AG09309 (cell line): ENCODE measurements around the gene TRRAP.

Experiments
- DNase-seq: peaks from one replicate; pipeline ENCODE4 v3.0.0-alpha.2; 2010; ENCODE audit warnings: low read depth
- H3K4me3 ChIP-seq: 2 replicates; pipeline ENCODE4 v1.5.1; 2011; ENCODE audit warnings: mild to moderate bottlenecking, low read depth, low read length, moderate library complexity; ENCODE audit not compliant: control insufficient read depth
- TF ChIP-seq, protein P1 (sequence below): IDR thresholded peaks from 2 replicates; pipeline ENCODE4 v1.5.1; 2011; ENCODE audit warnings: mild to moderate bottlenecking, low read depth, low read length, inconsistent platforms; ENCODE audit not compliant: insufficient read depth, control insufficient read depth; ENCODE audit errors: missing control alignments

The TRRAP gene

DNA sequence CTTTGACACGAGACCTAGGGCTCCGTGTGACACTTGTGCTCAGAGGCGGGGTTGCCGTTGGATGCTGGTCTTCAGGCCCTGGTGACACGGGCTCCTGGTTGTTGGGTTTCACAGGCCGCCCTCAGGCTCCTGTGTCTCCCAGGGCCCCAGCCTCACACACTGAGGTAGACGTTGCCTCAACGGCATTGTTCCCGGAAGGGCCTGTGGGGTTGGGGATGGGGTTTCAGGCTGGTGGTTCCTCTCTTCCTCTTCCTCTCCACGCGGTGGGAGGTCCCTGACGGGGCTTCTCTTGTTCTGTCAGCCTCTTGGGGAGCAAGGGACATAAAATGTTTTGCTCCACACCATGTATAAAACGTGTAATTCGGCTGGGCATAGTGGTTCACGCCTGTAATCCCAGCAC is 125.1 kb downstream of the TRRAP start:
- TF ChIP-seq, protein P1, sequence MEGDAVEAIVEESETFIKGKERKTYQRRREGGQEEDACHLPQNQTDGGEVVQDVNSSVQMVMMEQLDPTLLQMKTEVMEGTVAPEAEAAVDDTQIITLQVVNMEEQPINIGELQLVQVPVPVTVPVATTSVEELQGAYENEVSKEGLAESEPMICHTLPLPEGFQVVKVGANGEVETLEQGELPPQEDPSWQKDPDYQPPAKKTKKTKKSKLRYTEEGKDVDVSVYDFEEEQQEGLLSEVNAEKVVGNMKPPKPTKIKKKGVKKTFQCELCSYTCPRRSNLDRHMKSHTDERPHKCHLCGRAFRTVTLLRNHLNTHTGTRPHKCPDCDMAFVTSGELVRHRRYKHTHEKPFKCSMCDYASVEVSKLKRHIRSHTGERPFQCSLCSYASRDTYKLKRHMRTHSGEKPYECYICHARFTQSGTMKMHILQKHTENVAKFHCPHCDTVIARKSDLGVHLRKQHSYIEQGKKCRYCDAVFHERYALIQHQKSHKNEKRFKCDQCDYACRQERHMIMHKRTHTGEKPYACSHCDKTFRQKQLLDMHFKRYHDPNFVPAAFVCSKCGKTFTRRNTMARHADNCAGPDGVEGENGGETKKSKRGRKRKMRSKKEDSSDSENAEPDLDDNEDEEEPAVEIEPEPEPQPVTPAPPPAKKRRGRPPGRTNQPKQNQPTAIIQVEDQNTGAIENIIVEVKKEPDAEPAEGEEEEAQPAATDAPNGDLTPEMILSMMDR: no peak
- DNase-seq: no peak

DNA sequence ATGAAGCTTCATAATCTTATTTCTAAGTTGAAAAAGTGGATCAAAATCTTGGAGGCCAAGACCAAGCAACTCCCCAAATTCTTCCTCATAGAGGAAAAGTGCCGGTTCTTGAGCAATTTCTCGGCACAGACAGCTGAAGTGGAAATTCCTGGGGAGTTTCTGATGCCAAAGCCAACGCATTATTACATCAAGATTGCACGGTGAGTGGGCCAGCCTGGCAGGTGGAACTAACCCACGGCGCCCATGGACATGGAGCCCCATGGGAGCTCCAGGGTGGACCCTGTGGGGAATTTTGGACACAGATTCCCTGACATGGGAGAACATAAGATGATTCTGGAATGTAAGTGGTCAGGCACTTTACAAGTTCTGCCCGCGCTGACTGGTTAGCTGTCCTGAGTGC is 125.9 kb downstream of the TRRAP start:
- no peak overlapping the region for H3K4me3 ChIP-seq
- peak; percentile 5 for DNase-seq
- TF ChIP-seq, protein P1: no peak

More for the DNA sequence above, 125.1 kb downstream of the TRRAP start:
- no peak overlapping the region for H3K4me3 ChIP-seq

DNA sequence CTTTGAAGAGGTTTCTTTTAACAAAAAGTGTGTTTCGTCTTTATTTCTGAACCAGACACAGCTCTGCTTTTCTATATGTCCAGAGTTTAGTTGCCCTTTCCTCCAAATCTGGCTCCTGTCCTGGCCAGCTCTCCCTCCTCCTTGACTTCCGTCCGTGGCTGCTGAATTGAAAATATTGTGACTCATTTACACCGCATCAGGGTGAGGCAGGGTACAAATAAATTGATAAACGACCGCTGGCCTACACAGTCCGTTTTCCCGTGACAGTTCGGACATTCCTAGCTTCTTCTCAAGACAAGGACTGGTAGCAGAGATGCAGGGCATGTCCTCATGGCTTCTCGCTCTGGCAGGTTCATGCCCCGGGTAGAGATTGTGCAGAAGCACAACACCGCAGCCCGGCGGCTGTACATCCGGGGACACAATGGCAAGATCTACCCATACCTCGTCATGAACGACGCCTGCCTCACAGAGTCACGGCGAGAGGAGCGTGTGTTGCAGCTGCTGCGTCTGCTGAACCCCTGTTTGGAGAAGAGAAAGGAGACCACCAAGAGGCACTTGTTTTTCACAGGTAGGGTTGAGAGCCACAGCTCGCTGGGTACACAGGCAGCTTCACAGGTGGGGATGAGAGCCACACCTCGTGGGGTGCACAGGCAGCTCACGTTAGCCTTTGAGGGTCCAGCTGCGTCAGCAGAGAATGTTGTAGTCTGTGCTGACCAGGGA is 126.6 kb downstream of the TRRAP start:
- DNase-seq: no peak
- TF ChIP-seq, protein P1: no peak
- no peak overlapping the region for H3K4me3 ChIP-seq

DNA sequence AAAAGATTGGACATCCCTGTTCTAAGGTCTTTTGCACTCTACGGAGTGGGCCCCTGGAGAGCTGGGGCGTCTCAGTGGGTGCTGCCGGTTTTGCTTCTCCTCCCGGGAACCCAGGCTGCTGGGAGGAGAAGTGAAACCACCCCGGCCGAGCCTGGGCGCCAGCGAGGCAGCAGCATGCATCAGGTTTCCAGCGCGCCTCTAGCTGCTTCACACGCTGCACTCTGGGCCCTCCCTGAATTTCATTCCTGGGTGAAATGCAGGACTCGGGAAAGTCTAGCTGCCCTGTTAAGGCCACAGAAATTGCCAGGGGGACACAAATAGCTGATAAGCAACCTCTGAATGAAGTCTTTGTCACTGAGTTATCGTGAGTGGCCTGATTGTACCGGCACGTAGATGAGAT is 127.4 kb downstream of the TRRAP start:
- TF ChIP-seq, protein P1: no peak
- no peak for DNase-seq
- no peak overlapping the region for H3K4me3 ChIP-seq

DNA sequence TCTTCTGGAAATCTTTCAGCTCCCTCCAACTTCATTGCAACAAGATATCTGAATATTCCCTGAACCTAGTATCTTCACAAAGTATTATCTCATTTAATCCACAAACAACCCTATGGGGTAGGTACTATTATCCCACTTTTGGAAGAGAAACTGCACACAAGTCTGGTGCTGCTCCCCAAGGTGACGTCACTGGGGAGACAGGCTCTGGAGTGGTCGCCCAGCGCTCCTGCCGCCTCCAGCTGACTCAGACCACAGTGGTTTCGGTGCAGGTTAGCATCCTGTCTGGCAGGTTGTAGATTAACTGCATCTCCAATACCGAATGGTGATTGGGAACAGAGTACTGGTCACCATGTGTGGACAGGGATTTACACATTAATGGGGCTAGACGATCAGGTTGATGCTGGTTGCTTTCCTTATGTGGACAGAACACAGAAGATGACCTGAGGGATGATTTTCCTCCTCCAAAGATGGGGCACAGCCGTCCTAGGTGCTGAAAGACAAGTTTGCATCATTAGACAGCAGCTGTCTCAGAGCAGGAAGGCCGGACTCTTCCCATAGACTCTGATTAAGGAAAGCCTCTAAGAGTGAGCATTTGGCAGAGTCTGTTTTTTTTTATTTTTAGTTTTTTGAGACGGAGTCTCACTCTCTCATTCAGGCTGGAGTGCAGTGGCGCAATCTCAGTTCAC is 128.6 kb downstream of the TRRAP start:
- DNase-seq: no peak
- no peak overlapping the region for H3K4me3 ChIP-seq
- TF ChIP-seq, protein P1: no peak

DNA sequence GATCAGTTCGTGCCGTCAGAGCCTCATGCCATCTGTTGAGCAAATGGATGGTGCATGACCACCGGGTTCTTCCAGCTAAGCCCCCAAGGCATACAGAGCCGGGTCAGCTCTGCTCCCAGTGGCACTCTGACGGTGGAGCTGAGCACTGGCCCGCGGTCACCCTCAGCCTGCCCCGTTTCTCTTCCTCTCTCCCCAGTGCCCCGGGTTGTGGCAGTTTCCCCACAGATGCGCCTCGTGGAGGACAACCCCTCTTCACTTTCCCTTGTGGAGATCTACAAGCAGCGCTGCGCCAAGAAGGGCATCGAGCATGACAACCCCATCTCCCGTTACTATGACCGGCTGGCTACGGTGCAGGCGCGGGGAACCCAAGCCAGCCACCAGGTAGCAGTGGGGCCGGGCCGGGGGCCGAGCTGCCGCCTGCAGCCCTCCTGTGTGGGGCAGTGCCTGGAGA is 129.9 kb downstream of the TRRAP start:
- H3K4me3 ChIP-seq: no peak overlapping the region
- TF ChIP-seq, protein P1: no peak
- DNase-seq: no peak
